Iris pigment epithelial cell (primary cell): ENCODE measurements around the gene PRB2.
"Not testable (repeated sequence)": the region's sequence is repeated elsewhere in the genome, so short reads cannot be mapped to it uniquely, and the experiment has no call there.

Experiments used
- DNase-seq: peaks from one replicate; pipeline ENCODE4 v3.0.0-alpha.2; 2011; ENCODE audit warnings: low read depth

The PRB2 gene

DNA sequence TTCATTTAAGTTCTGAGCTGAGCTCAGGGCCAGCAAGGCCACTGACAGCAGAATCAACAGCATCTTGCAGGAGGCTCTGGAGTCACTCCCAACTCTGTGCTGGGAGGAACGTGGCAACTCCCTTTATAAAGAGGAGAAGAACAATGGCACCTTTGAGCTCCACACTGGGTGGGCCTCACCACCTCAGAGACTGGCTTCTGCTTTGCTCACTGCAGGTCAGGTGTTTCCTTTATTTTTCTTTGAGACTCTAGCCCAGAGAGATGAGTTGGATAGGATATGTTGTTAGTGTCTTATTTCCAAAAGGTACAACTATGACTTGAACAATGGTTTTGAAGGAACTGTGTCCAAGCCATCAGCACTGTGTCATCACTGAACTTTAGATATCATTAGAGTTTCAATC is at the start of gene PRB2:
PRB2 (minus strand) TSS at position 101 of the 400 bp plus-strand sequence; CDS start at position 63, 38 bp downstream.
- DNase-seq = not testable (repeated sequence)

DNA sequence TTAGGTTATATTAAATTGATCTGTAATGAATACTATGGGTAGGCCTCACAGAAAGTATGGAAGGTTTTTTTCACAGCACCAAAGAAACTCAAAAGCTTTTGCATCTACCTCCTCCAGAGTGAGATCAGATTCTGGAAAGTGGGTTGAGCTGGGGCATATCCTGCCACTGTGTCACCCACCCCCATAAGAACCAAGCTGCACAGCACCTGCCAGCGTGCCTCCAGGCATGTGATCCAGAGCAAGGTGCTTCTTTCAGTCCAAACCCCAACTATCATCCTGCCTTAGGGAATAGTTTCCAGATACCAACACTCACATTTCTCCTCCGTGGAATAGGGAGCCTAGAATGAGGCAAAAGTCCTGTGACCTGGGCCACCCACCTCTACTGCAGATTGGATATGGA is 42.6 kb upstream of the PRB2 start:
- DNase-seq = no peak

GRCh38 chr12:11433664-11434063 is 38.3 kb upstream of the PRB2 start:
- DNase-seq = no peak

DNA sequence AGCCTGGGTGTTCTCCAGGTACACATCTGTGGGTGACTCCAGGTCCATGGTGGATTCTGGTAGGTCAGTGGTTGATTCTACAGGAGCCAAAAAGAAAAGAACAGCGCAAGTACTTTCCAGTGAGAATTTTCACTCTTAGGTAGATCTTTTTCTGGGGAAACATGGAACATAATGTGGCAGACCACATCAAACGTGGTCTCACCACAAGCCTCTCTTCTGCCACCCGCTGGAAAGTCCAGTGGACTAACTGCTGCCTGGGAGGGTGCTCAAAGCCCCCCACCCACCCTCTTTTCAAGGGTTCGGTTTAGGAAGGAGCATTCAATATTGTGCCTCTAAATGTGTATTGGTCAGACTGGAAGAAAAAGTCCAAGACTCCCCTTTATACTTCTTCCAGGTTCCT is 36.1 kb upstream of the PRB2 start:
- no peak for DNase-seq

DNA sequence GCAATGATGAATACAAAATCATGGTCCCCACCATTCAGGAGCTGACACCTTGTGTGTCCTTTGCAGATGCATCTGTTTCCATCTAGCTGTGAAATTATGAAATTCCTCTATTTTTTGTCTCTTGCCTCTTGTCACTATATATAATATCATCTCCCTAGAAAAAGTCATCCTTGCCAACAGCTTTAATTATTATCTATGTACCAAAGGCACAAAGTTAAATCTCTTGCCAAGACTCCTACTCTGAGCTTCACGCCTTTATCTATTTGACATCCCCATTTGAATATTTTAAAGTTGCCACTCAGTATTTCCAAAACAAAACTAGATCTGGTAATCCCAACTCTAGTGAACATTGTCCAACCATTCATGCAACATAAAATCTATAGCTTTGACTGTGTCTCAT is 32.0 kb upstream of the PRB2 start:
- no peak for DNase-seq

DNA sequence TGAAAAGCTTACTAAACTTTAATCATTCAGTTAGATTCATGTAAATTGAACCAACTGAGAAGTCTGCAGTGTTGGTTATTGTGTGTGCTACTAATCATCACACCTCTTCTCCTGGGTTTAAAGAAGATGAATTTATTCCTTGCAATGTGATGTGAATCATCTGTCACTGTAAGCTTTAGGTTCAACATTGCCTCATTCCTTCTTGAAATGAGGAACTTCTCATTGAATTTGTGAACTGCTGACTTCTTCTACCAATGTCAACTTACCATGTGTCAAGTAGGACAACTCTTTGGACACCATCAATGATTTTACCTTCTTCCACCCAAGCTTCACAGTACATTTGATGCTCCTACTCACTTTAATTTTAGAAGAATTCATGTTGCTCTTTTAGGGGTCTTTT is 17.4 kb upstream of the PRB2 start:
- no peak for DNase-seq

- no peak for DNase-seq
Observed at GRCh38 chr12:11408096-11408495, 12.7 kb upstream of the PRB2 start.

- DNase-seq = no peak
Observed at GRCh38 chr12:11397366-11397765, 2.0 kb upstream of the PRB2 start.

DNA sequence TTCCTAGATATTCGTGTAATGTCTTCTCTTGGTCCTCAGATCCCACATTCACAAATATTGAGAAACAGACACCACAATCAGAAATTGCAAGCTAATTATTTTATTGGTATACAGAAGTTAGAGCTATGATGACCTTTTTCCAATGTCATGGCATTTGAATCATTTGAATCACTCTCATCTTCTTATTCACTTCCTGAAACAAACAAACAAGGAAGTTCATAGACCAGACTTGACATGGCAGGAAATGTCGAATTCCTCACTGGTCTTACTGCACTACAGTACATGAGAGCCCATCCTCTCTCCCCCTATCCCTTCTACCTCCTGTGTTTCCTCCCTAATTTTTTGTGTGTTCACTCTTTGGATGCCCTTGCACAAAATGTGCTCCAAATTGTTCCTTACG is 3.9 kb downstream of the PRB2 start:
- DNase-seq = peak; percentile 2

- not testable (repeated sequence) for DNase-seq
Observed at GRCh38 chr12:11377420-11377819, 17.9 kb downstream of the PRB2 start.

- DNase-seq = no peak
Observed at GRCh38 chr12:11361151-11361550, 34.2 kb downstream of the PRB2 start.

GRCh38 chr12:11360205-11360883 is 35.0 kb downstream of the PRB2 start:
- DNase-seq = peak; percentile 51

- not testable (repeated sequence) for DNase-seq
Observed at GRCh38 chr12:11351736-11352135, 43.6 kb downstream of the PRB2 start.

GRCh38 chr12:11348439-11348838 is 46.9 kb downstream of the PRB2 start:
- no peak for DNase-seq

DNA sequence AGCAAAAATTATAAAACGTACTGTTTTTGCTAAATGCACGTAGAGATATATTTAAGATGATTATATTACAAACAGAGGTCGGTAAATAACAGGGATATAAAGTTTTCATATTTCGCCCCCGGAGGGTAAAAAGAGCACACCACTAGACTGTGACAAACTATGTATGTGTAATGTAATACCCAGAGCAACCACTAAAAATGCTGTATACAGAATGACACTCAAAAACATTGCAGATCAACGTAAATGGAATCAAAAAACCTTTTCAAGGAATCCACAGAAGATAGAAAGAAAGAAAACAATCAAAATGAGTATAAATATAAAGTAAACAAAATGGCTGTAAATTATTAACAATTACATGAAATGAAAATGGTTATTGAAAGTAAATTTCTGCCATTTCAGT is 47.6 kb downstream of the PRB2 start:
- no peak for DNase-seq

DNA sequence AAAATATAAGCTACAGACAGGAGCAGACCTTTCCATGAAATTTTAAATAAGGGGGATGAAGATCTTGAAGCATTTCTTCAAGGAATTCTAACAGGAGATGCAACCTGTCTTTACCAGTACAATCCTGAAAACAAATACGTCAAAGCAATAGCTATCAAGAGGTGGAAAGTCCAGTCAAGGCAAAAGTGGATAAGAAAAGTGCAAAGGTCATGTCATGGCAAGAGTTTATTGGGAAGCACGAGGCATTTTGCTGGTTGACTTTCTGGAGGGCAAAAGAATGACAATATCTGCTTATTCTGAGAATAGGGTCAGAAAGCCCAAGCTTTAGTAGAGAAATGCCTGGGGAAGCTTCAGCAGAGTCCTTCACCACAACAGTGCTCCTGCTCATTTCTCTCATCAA is 50.9 kb downstream of the PRB2 start:
- no peak for DNase-seq
